Heart right ventricle (tissue), 16 donors: ENCODE results near the gene RIC8A. TPM values are rescaled to one million over a fixed set of nuclear protein-coding genes. Genes with fewer than 3 reads are reported as not detected.

Experiments used
- ATAC-seq, 8 donors: fragments of 200-7000 bp; cut with Tn5 transposase; one replicate each; pipeline ENCODE4 v1.9.1; 2020; ENCODE audit warnings: mild to moderate bottlenecking in 8 of 8, moderate library complexity in 8 of 8, moderate number of reproducible peaks in 1 of 8
- DNase-seq, 2 donors: peaks; one replicate each; pipeline ENCODE4 v3.0.0-alpha.2; 2020
- H3K27ac ChIP-seq, 10 donors: fragments of 200-600 bp; sonication (generic) in 2 of 10; one replicate each; pipeline versions ENCODE4 v1.5.0 to v1.8.0; 2020 to 2022; ENCODE audit warnings: mild to moderate bottlenecking in 3 of 10
- H3K27me3 ChIP-seq, 7 donors: fragments of 200-600 bp; one replicate each; pipeline ENCODE4 v1.8.0; 2021 to 2022; ENCODE audit warnings: mild to moderate bottlenecking in 2 of 7
- H3K36me3 ChIP-seq, 9 donors: fragments of 200-600 bp; sonication (generic) in 1 of 9; one replicate each; pipeline versions ENCODE4 v1.5.0 to v1.8.0; 2020 to 2022; ENCODE audit warnings: mild to moderate bottlenecking in 2 of 9
- H3K4me1 ChIP-seq, 9 donors: fragments of 200-600 bp; sonication (generic) in 1 of 9; one replicate each; pipeline versions ENCODE4 v1.5.0 to v1.8.0; 2020 to 2022; ENCODE audit warnings: mild to moderate bottlenecking in 4 of 9
- H3K4me3 ChIP-seq, 10 donors: fragments of 200-600 bp; sonication (generic) in 2 of 10; one replicate each; pipeline versions ENCODE4 v1.5.0 to v1.8.0; 2020 to 2022; ENCODE audit warnings: mild to moderate bottlenecking in 7 of 10, moderate library complexity in 2 of 10
- H3K9me3 ChIP-seq, 11 donors: fragments of 200-600 bp in 10 of 11; sonication (generic) in 2 of 11; one replicate each; pipeline versions ENCODE4 v1.5.0 to v1.8.0; 2013 to 2022; ENCODE audit warnings: mild to moderate bottlenecking in 2 of 11, control low read depth in 1 of 11, moderate library complexity in 1 of 11
- CTCF ChIP-seq, 9 donors: fragments of 200-600 bp; sonication (generic) in 2 of 9; IDR thresholded peaks; one replicate each; pipeline versions ENCODE4 v1.5.0 to v1.8.0; 2021 to 2022; ENCODE audit warnings: antibody characterized with exemption in 9 of 9, mild to moderate bottlenecking in 5 of 9, moderate library complexity in 1 of 9
- WGBS, 2 donors: extraction: QIAGEN DNeasy Blood & Tissue Kit; methylation state at CpG; one replicate each; pipeline ENCODE4 v1.1.7; 2013; ENCODE audit warnings: inconsistent platforms in 1 of 2; 5-methylcytosine and 5-hydroxymethylcytosine counted together
- intact Hi-C, 10 donors: fragments of 100-400 bp; cut with DNase I; formaldehyde crosslinking; loops; one replicate each; pipeline versions ENCODE4 v1.11.1 to v1.14.2; 2022
- polyA plus RNA-seq, 2 donors: library from polyadenylated mRNA; stranded (reverse); fragments of 200-250 nt; gene quantifications; one replicate each; pipeline ENCODE4 v1.2.3, GENCODE V29; 2013
- total RNA-seq, 10 donors: library from RNA; stranded (reverse); fragmentation: NEBNext Ultra II Directional in 3 of 10; extraction: Animal tissue kit (Norgen Biotek cat#: 25700) in 3 of 10; gene quantifications; one replicate each; pipeline versions ENCODE4 v1.2.1 to v1.2.4, GENCODE V29; 2021 to 2023
- donor health status: Arrhythmogenic right ventricular cardiomyopathy.
- donor health status: ischemic (EF 13 %, LVEDD 7.1; RV severe dilation, severe dysfunction).
- donor health status: healthy with polysubstance abuse.
- donor health status: DM: no; HTN: yes; CAD: no.
- donor health status: DM: no; HTN: no; CAD: no.
- donor health status: ischemic (EF 25% LVEDD 6.9; RV normal size, moderate dysfunction).
- donor health status: ischemic (EF 25% LVEDD 5.7; RV mildly dilated, moderate dysfunction).
- donor health status: healthy.
- donor health status: DM: yes; HTN: yes; CAD: no.
- donor health status: Ischemic cardiomyopathy.
- donor health status: ischemic (EF 35%, LVEDD 5.7; RV mildly dilated, moderate dysfunction).
- donor health status: nonischemic (EF 11% LVEDD 7.7; RV severe dilation, severe dysfunction).
- donor health status: DM: yes; HTN: yes; CAD: no.
- donor health status: PGD.
- donor health status: ischemic (EF 29% LVEDD 5.4; RV normal size, mild dysfunction).
- donor health status: nonischemic (EF 23%, LVEDD 6.1; RV moderate dilation, normal function).

Gene RIC8A
- total and polyA plus RNA-seq, 12 donors: 38.4 to 82.1 (median 59.5) TPM

GRCh38 chr11:221539-221938, 14.0 kb downstream of the RIC8A start:
- WGBS, 2 donors: 85 to 88% methylated on average over 7 of the region's 7 CpGs
- no peak overlapping the region for H3K4me3 ChIP-seq
- peak overlapping the region in 1 of 10 donors; percentile 60 for H3K27ac ChIP-seq
- TF ChIP-seq CTCF (IDR thresholded peaks at IDR 0.05): no peak
- intact Hi-C loops: no loop called here
- H3K27me3 ChIP-seq: no peaks in the 10 kb centered on the region
- no peak for DNase-seq
- H3K4me1 ChIP-seq: peaks cover 0 to 35% (median 0%) of the 10 kb centered on the region in 9 donors
- H3K36me3 ChIP-seq: peaks cover 0 to 53% (median 12%) of the 10 kb centered on the region in 9 donors
- no peaks in the 10 kb centered on the region for H3K9me3 ChIP-seq
- ATAC-seq: peak in 1 of 8 donors; percentile 45

- WGBS, 2 donors: 94 to 95% methylated on average over 14 of the region's 14 CpGs
- peaks cover 0 to 47% (median 12%) of the 10 kb centered on the region in 9 donors for H3K36me3 ChIP-seq
- H3K4me1 ChIP-seq: peaks cover 0 to 35% (median 0%) of the 10 kb centered on the region in 9 donors
- no peak overlapping the region for H3K4me3 ChIP-seq
- DNase-seq: no peak
- H3K9me3 ChIP-seq: no peaks in the 10 kb centered on the region
- H3K27me3 ChIP-seq: no peaks in the 10 kb centered on the region
- no peak for TF ChIP-seq CTCF (IDR thresholded peaks at IDR 0.05)
- peak in 1 of 8 donors; percentile 58 for ATAC-seq
- H3K27ac ChIP-seq: peak overlapping the region in 3 of 10 donors; percentile 26 to 60 (median 49)
- intact Hi-C loops: no loop called here
These were observed 14.7 kb downstream of the RIC8A start for GRCh38 chr11:221998-222789.

GRCh38 chr11:223026-223789, 15.7 kb downstream of the RIC8A start:
- 77 to 81% methylated on average over 16 of the region's 16 CpGs for WGBS, 2 donors
- intact Hi-C loops: no loop called here
- DNase-seq (no peak), ATAC-seq (peak in 2 of 8 donors; percentile 27)
- H3K4me3 ChIP-seq: no peak overlapping the region
- no peaks in the 10 kb centered on the region for H3K27me3 ChIP-seq
- peaks cover 0 to 39% (median 0%) of the 10 kb centered on the region in 9 donors for H3K4me1 ChIP-seq
- peaks cover 0 to 37% (median 5%) of the 10 kb centered on the region in 9 donors for H3K36me3 ChIP-seq
- H3K27ac ChIP-seq: peak overlapping the region in 2 of 10 donors; percentile 3 to 60
- no peak for TF ChIP-seq CTCF (IDR thresholded peaks at IDR 0.05)
- H3K9me3 ChIP-seq: no peaks in the 10 kb centered on the region

- Histone ChIP-seq H3K27me3 (no peaks in the 10 kb centered on the region), H3K4me1 (peaks cover 0 to 39% (median 0%) of the 10 kb centered on the region in 9 donors), H3K27ac (peak overlapping the region in 2 of 10 donors; percentile 7 to 18), H3K4me3 (no peak overlapping the region), H3K9me3 (no peaks in the 10 kb centered on the region), H3K36me3 (peaks cover 0 to 31% (median 0%) of the 10 kb centered on the region in 9 donors)
- intact Hi-C loops: no loop called here
- ATAC-seq: peak in 1 of 8 donors; percentile 14
- 74 to 92% methylated on average over 7 to 9 of the region's 9 CpGs for WGBS, 2 donors
- no peak for DNase-seq
- no peak for TF ChIP-seq CTCF (IDR thresholded peaks at IDR 0.05)
These were observed 16.4 kb downstream of the RIC8A start for GRCh38 chr11:223884-224283.
